HEK293 (cell line): ENCODE measurements around the gene RLF.

Experiments used
- CTCF ChIA-PET: fragments of 350-600 bp; formaldehyde crosslinking; extraction: SDS; loops from one replicate; lab custom pipeline; 2021; ENCODE audit warnings: antibody characterized with exemption; lab: Yijun Ruan, JAX
- POLR2A ChIA-PET: fragments of 300-600 bp; formaldehyde crosslinking; extraction: SDS; loops from one replicate; lab custom pipeline; 2020; ENCODE audit warnings: antibody characterized with exemption, inconsistent platforms; lab: Yijun Ruan, JAX
- H3K27ac ChIP-seq: fragments of 200-500 bp; sonication (Bioruptor generic); 2 replicates; pipeline ENCODE4 v1.5.1; 2014; ENCODE audit warnings: low read depth, low read length, control low read depth, inconsistent platforms; ENCODE audit errors: extremely low read depth
- H3K36me3 ChIP-seq, 2 experiments: fragments of 200-500 bp in 1 of 2; sonication (Bioruptor generic) in 1 of 2; 1 replicate in 1 of 2; 2 replicates in 1 of 2; pipeline ENCODE4 v1.5.1; 2014 to 2017; ENCODE audit warnings: inconsistent platforms in 2 of 2, low read length in 2 of 2; ENCODE audit not compliant: control insufficient read depth in 2 of 2, insufficient read depth in 1 of 2
- H3K4me1 ChIP-seq: fragments of 200-500 bp; sonication (Bioruptor generic); 2 replicates; pipeline ENCODE4 v1.5.1; 2014; ENCODE audit warnings: mild to moderate bottlenecking, low read length, inconsistent platforms; ENCODE audit not compliant: control insufficient read depth, insufficient read depth
- H3K4me3 ChIP-seq: 2 replicates; pipeline ENCODE4 v1.5.1; 2011; ENCODE audit warnings: low read depth, mild to moderate bottlenecking, control low read depth, low read length, moderate library complexity
- H3K9me3 ChIP-seq: fragments of 200-500 bp; sonication (Bioruptor generic); 2 replicates; pipeline ENCODE4 v1.5.1; 2014; ENCODE audit warnings: low read depth, low read length, inconsistent platforms; ENCODE audit not compliant: control insufficient read depth, insufficient read depth
- FEZF1 ChIP-seq: fragments of 450-650 bp; formaldehyde crosslinking; IDR thresholded peaks from 2 replicates; pipeline ENCODE4 v1.5.1; 2016; ENCODE audit warnings: missing biosample characterization, missing genetic modification characterization
- GLI2 ChIP-seq: fragments of 450-650 bp; formaldehyde crosslinking; IDR thresholded peaks from 2 replicates; pipeline ENCODE4; 2017; ENCODE audit warnings: missing biosample characterization, missing genetic modification characterization, low read depth, borderline replicate concordance
- GLIS1 ChIP-seq: fragments of 450-650 bp; formaldehyde crosslinking; IDR thresholded peaks from 2 replicates; pipeline ENCODE4 v1.5.1; 2016; ENCODE audit warnings: missing biosample characterization, missing genetic modification characterization
- IKZF3 ChIP-seq: fragments of 450-650 bp; IDR thresholded peaks from 2 replicates; pipeline ENCODE4 v1.5.0; 2018; ENCODE audit warnings: missing biosample characterization, mild to moderate bottlenecking, missing genetic modification characterization, moderate library complexity
- KLF1 ChIP-seq: fragments of 450-650 bp; formaldehyde crosslinking; IDR thresholded peaks from 2 replicates; pipeline ENCODE4 v1.5.1; 2016; ENCODE audit warnings: missing biosample characterization, missing genetic modification characterization
- MZF1 ChIP-seq: fragments of 450-650 bp; formaldehyde crosslinking; IDR thresholded peaks from 2 replicates; pipeline ENCODE4 v1.5.1; 2017; ENCODE audit warnings: missing biosample characterization, missing genetic modification characterization, borderline replicate concordance
- OSR2 ChIP-seq: fragments of 450-650 bp; formaldehyde crosslinking; IDR thresholded peaks from 2 replicates; pipeline ENCODE4 v1.5.1; 2016; ENCODE audit warnings: missing biosample characterization, missing genetic modification characterization
- REPIN1 ChIP-seq: fragments of 450-650 bp; formaldehyde crosslinking; IDR thresholded peaks from 2 replicates; pipeline ENCODE4 v1.5.1; 2017; ENCODE audit warnings: missing biosample characterization, missing genetic modification characterization, low read depth
- SCRT2 ChIP-seq: fragments of 450-650 bp; formaldehyde crosslinking; IDR thresholded peaks from 2 replicates; pipeline ENCODE4 v1.5.1; 2016; ENCODE audit warnings: missing biosample characterization, missing genetic modification characterization
- SP7 ChIP-seq: fragments of 450-650 bp; formaldehyde crosslinking; IDR thresholded peaks from 2 replicates; pipeline ENCODE4 v1.5.1; 2016; ENCODE audit warnings: missing biosample characterization, missing genetic modification characterization
- ZBTB17 ChIP-seq: fragments of 450-650 bp; formaldehyde crosslinking; IDR thresholded peaks from 2 replicates; pipeline ENCODE4 v1.5.1; 2016; ENCODE audit warnings: missing biosample characterization, missing genetic modification characterization
- ZEB2 ChIP-seq: fragments of 450-650 bp; formaldehyde crosslinking; IDR thresholded peaks from 2 replicates; pipeline ENCODE4 v1.5.1; 2016; ENCODE audit warnings: missing biosample characterization, missing genetic modification characterization
- ZNF202 ChIP-seq: fragments of 450-650 bp; formaldehyde crosslinking; IDR thresholded peaks from 2 replicates; pipeline ENCODE4 v1.5.1; 2016; ENCODE audit warnings: missing biosample characterization, missing genetic modification characterization, borderline replicate concordance
- ZNF311 ChIP-seq: fragments of 450-650 bp; formaldehyde crosslinking; IDR thresholded peaks from 2 replicates; pipeline ENCODE4 v1.5.1; 2017; ENCODE audit warnings: missing biosample characterization, missing genetic modification characterization, borderline replicate concordance
- ZNF473 ChIP-seq: fragments of 450-650 bp; formaldehyde crosslinking; IDR thresholded peaks from 2 replicates; pipeline ENCODE4 v1.5.1; 2017; ENCODE audit warnings: missing biosample characterization, missing genetic modification characterization
- ZNF548 ChIP-seq: fragments of 450-650 bp; formaldehyde crosslinking; IDR thresholded peaks from 2 replicates; pipeline ENCODE4 v1.5.1; 2016; ENCODE audit warnings: missing biosample characterization, missing genetic modification characterization
- ZNF585B ChIP-seq: fragments of 450-650 bp; formaldehyde crosslinking; IDR thresholded peaks from 2 replicates; pipeline ENCODE4 v1.5.1; 2016; ENCODE audit warnings: missing biosample characterization, missing genetic modification characterization
- ZNF707 ChIP-seq: fragments of 450-650 bp; formaldehyde crosslinking; IDR thresholded peaks from 2 replicates; pipeline ENCODE4 v1.5.1; 2016; ENCODE audit warnings: missing biosample characterization, missing genetic modification characterization
- ZNF791 ChIP-seq: fragments of 450-650 bp; formaldehyde crosslinking; IDR thresholded peaks from 2 replicates; pipeline ENCODE4 v1.5.1; 2016; ENCODE audit warnings: missing biosample characterization, missing genetic modification characterization
- ZSCAN4 ChIP-seq: fragments of 450-650 bp; formaldehyde crosslinking; IDR thresholded peaks from 2 replicates; pipeline ENCODE4 v1.5.1; 2017; ENCODE audit warnings: missing biosample characterization, missing genetic modification characterization
- ZXDB ChIP-seq: fragments of 450-650 bp; formaldehyde crosslinking; IDR thresholded peaks from 2 replicates; pipeline ENCODE4 v1.5.1; 2016; ENCODE audit warnings: missing biosample characterization, missing genetic modification characterization
- TF ChIP-seq, protein P1 (sequence below): fragments of 450-650 bp; formaldehyde crosslinking; IDR thresholded peaks from 2 replicates; pipeline ENCODE4 v1.5.1; 2016; ENCODE audit warnings: missing biosample characterization, missing genetic modification characterization

RLF gene

GRCh38 chr1:40247655-40248054 is 86.5 kb downstream of the RLF start, which contains the start of gene TMCO2 (continued):
- TF ChIP-seq ZSCAN4 (no peak), ZNF202 (tag by site-specific recombination) (no peak), ZNF548 (no peak)

GRCh38 chr1:40248412-40248811 is 87.2 kb downstream of the RLF start:
- no peak overlapping the region for H3K27ac ChIP-seq
- no peaks in the 10 kb centered on the region for H3K9me3 ChIP-seq
- no peaks in the 10 kb centered on the region for H3K4me1 ChIP-seq
- H3K36me3 ChIP-seq, result no peaks in the 10 kb centered on the region
- peak; percentile 30; the same call in 1 of the 2 replicates for TF ChIP-seq FEZF1 (tag by site-specific recombination)
- 0 out of 2 replicates have a peak, but pooled peaks have one; percentile 13 for TF ChIP-seq OSR2 (tag by site-specific recombination)
- no peak for TF ChIP-seq KLF1 (tag by site-specific recombination)
- TF ChIP-seq MZF1 (tag by site-specific recombination), result no peak
- H3K4me3 ChIP-seq, result no peak overlapping the region
- POLR2A ChIA-PET, result interaction anchor here (1.5 kb wide), 1 partner anchor 9 kb away, joined by 13 read pairs; the partner anchor contains the start of gene ZMPSTE24
- CTCF ChIA-PET, result interaction anchor here (0.7 to 1.5 kb wide), 2 partner anchors 96 to 591 kb away, joined by 3 to 4 read pairs; no protein-coding TSS in a partner anchor

DNA sequence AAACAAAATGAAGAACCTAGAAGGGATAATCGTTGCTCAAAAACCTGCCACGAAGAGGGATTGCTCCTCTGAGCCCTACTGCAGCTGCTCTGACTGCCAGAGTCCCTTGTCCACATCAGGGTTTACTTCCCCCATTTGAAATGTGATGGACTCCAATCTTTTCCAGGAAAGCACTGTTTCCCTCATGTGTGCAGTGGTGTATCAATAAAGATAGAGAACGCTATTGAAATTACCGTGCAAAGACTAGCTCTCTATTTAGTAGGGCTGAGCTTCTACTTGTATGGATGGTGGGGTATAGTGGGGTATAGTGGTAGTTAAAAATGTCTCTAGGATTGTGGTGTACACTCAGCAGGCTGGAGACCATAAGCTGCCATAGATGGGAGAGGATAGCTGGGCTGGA is 90.3 kb downstream of the RLF start:
- ChIA-PET CTCF (no interaction called here), POLR2A (no interaction called here)
- no peak for TF ChIP-seq ZXDB (tag by site-specific recombination)
- TF ChIP-seq GLI2 (tag by site-specific recombination), result no peak
- TF ChIP-seq REPIN1 (tag by site-specific recombination), result no peak
- TF ChIP-seq ZNF585B (tag by site-specific recombination), result no peak
- TF ChIP-seq SCRT2 (tag by site-specific recombination), result no peak
- TF ChIP-seq ZNF311, result no peak
- TF ChIP-seq ZNF473 (tag by site-specific recombination), result no peak
- no peak for TF ChIP-seq ZEB2 (tag by site-specific recombination)
- TF ChIP-seq, protein P1, sequence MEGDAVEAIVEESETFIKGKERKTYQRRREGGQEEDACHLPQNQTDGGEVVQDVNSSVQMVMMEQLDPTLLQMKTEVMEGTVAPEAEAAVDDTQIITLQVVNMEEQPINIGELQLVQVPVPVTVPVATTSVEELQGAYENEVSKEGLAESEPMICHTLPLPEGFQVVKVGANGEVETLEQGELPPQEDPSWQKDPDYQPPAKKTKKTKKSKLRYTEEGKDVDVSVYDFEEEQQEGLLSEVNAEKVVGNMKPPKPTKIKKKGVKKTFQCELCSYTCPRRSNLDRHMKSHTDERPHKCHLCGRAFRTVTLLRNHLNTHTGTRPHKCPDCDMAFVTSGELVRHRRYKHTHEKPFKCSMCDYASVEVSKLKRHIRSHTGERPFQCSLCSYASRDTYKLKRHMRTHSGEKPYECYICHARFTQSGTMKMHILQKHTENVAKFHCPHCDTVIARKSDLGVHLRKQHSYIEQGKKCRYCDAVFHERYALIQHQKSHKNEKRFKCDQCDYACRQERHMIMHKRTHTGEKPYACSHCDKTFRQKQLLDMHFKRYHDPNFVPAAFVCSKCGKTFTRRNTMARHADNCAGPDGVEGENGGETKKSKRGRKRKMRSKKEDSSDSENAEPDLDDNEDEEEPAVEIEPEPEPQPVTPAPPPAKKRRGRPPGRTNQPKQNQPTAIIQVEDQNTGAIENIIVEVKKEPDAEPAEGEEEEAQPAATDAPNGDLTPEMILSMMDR (tag by site-specific recombination), result no peak
- TF ChIP-seq SP7 (tag by site-specific recombination), result no peak
- TF ChIP-seq IKZF3 (tag by site-specific recombination), result no peak
- TF ChIP-seq ZBTB17 (tag by site-specific recombination), result no peak
- H3K4me3 ChIP-seq, result no peak overlapping the region
- no peaks in the 10 kb centered on the region for H3K36me3 ChIP-seq
- H3K9me3 ChIP-seq, result no peaks in the 10 kb centered on the region
- no peaks in the 10 kb centered on the region for H3K4me1 ChIP-seq
- no peak overlapping the region for H3K27ac ChIP-seq

- POLR2A ChIA-PET, result no interaction called here
- Histone ChIP-seq H3K36me3 (no peaks in the 10 kb centered on the region), H3K4me3 (no peak overlapping the region), H3K27ac (no peak overlapping the region), H3K9me3 (no peaks in the 10 kb centered on the region), H3K4me1 (no peaks in the 10 kb centered on the region)
- CTCF ChIA-PET, result no interaction called here
- TF ChIP-seq ZNF707 (tag by site-specific recombination), result no peak
- TF ChIP-seq ZNF791 (tag by site-specific recombination), result no peak
- TF ChIP-seq GLIS1 (tag by site-specific recombination), result 0 out of 2 replicates have a peak, but pooled peaks have one; percentile 16
Measured at GRCh38 chr1:40252601-40253000, 91.4 kb downstream of the RLF start.
